A549 (cell line): ENCODE measurements around the gene NEDD4L. TPM values are rescaled to one million over a fixed set of nuclear protein-coding genes. Genes with fewer than 3 reads are reported as not detected.

Source experiments
- ATAC-seq, 2 experiments: fragments of 200-7000 bp in 1 of 2; fragments of >200 bp in 1 of 2; cut with Nextera tagmentation in 1 of 2; cut with Tn5 transposase in 1 of 2; 3 replicates each; pipeline versions ENCODE4 v1.8.0 to v1.9.1; 2018 to 2020; ENCODE audit warnings: mild to moderate bottlenecking in 1 of 2, moderate library complexity in 1 of 2
- CTCF ChIA-PET: fragments of 300-600 bp; sonication (Branson Sonifier 250); formaldehyde crosslinking; extraction: SDS; loops from one replicate; lab custom pipeline; 2021; ENCODE audit warnings: antibody characterized with exemption, inconsistent platforms; lab: Yijun Ruan, JAX
- POLR2A ChIA-PET: fragments of 350-600 bp; formaldehyde crosslinking; extraction: SDS; loops from one replicate; lab custom pipeline; 2021; ENCODE audit warnings: antibody characterized with exemption, inconsistent platforms; lab: Yijun Ruan, JAX
- DNase-seq, 2 experiments: peaks; one replicate each; pipeline versions ENCODE4 v3.0.0 to v3.0.0-alpha.2; 2011 to 2016; ENCODE audit warnings: low read depth in 1 of 2, low spot score in 1 of 2
- FAIRE-seq: peaks from 2 replicates; lab custom pipeline; 2011; peaks lifted over from hg19 to GRCh38; lab: Jason Lieb, UNC
- H3K27ac ChIP-seq, 2 experiments: fragments of >200 bp; sonication (Bioruptor Twin); formaldehyde crosslinking; 3 replicates each; pipeline ENCODE4 v1.5.1; 2016 to 2017
- H3K4me1 ChIP-seq: fragments of >200 bp; sonication (Bioruptor Twin); formaldehyde crosslinking; 3 replicates; pipeline ENCODE4 v1.6.1; 2016
- H3K4me2 ChIP-seq: fragments of >200 bp; sonication (Bioruptor Twin); formaldehyde crosslinking; 3 replicates; pipeline ENCODE4 v1.6.1; 2016
- H3K4me3 ChIP-seq: fragments of >200 bp; sonication (Bioruptor Twin); formaldehyde crosslinking; 3 replicates; pipeline ENCODE4 v1.5.1; 2016
- H3K9me3 ChIP-seq: fragments of >200 bp; sonication (Bioruptor Twin); formaldehyde crosslinking; 3 replicates; pipeline ENCODE4 v1.6.1; 2016
- CHD2 ChIP-seq: fragments of 150-350 bp; IDR thresholded peaks from 2 replicates; pipeline ENCODE4 v1.6.1; 2014; ENCODE audit warnings: low read length; ENCODE audit not compliant: partially characterized antibody
- CHD4 ChIP-seq: fragments of 200-600 bp; sonication (generic); IDR thresholded peaks from 2 replicates; pipeline ENCODE4 v1.6.1; 2016; ENCODE audit warnings: antibody characterized with exemption, mild to moderate bottlenecking, borderline replicate concordance
- EP300 ChIP-seq, 2 experiments: fragments of >200 bp; sonication (Bioruptor Twin); formaldehyde crosslinking; IDR thresholded peaks; 2 replicates in 1 of 2; 3 replicates in 1 of 2; pipeline ENCODE4 v1.6.1; 2016 to 2017
- ESRRA ChIP-seq: fragments of 150-350 bp; IDR thresholded peaks from 2 replicates; pipeline ENCODE4 v1.6.1; 2014; ENCODE audit warnings: mild to moderate bottlenecking, low read length, borderline replicate concordance
- HDAC2 ChIP-seq: fragments of 200-600 bp; sonication (generic); IDR thresholded peaks from 2 replicates; pipeline ENCODE4 v1.6.1; 2016
- HEYL ChIP-seq: fragments of 250-450 bp; sonication (Bioruptor Pico); IDR thresholded peaks from 2 replicates; pipeline ENCODE4 v1.8.0; 2021; ENCODE audit warnings: mild to moderate bottlenecking, moderate library complexity
- HOXB5 ChIP-seq: fragments of 250-450 bp; sonication (Bioruptor Pico); IDR thresholded peaks from 2 replicates; pipeline ENCODE4 v1.5.0; 2020; ENCODE audit warnings: mild to moderate bottlenecking, moderate library complexity
- JUNB ChIP-seq: fragments of >200 bp; sonication (Bioruptor Twin); formaldehyde crosslinking; IDR thresholded peaks from 2 replicates; pipeline ENCODE4 v1.6.1; 2016
- MAZ ChIP-seq: fragments of 150-350 bp; IDR thresholded peaks from 2 replicates; pipeline ENCODE4 v1.6.1; 2014; ENCODE audit warnings: antibody characterized with exemption, low read depth, low read length, borderline replicate concordance
- PHF8 ChIP-seq: fragments of 200-600 bp; sonication (generic); IDR thresholded peaks from 2 replicates; pipeline ENCODE4 v1.6.1; 2016; ENCODE audit warnings: low read depth, mild to moderate bottlenecking, antibody characterized with exemption, moderate library complexity, borderline replicate concordance
- POLR2A ChIP-seq: IDR thresholded peaks from 2 replicates; pipeline ENCODE4 v1.6.1; 2012; ENCODE audit warnings: mild to moderate bottlenecking, low read length
- RAD21 ChIP-seq, 2 experiments: fragments of >200 bp in 1 of 2; sonication (Bioruptor Twin) in 1 of 2; formaldehyde crosslinking in 1 of 2; IDR thresholded peaks in 1 of 2; conservative IDR thresholded peaks in 1 of 2; 2 replicates in 1 of 2; 3 replicates in 1 of 2; pipeline ENCODE4 v1.6.1; 2012 to 2018; ENCODE audit warnings: inconsistent platforms in 1 of 2
- RNF2 ChIP-seq: fragments of 200-600 bp; sonication (generic); IDR thresholded peaks from 2 replicates; pipeline ENCODE4 v1.6.1; 2016; ENCODE audit warnings: low read depth, mild to moderate bottlenecking, antibody characterized with exemption, moderate library complexity, borderline replicate concordance
- SMC3 ChIP-seq: fragments of >200 bp; sonication (Bioruptor Twin); formaldehyde crosslinking; IDR thresholded peaks from 3 replicates; pipeline ENCODE4 v1.6.1; 2018; ENCODE audit warnings: inconsistent platforms
- TP53 ChIP-seq: fragments of 250-450 bp; sonication (Bioruptor Pico); IDR thresholded peaks from 2 replicates; pipeline ENCODE4 v1.5.0; 2021; ENCODE audit warnings: mild to moderate bottlenecking, moderate library complexity
- USF2 ChIP-seq: fragments of 450-650 bp; IDR thresholded peaks from 2 replicates; pipeline ENCODE4 v1.6.1; 2014; ENCODE audit warnings: antibody characterized with exemption
- ZSCAN20 ChIP-seq: fragments of 250-450 bp; sonication (Bioruptor Pico); IDR thresholded peaks from 2 replicates; pipeline ENCODE4 v1.8.0; 2022; ENCODE audit warnings: mild to moderate bottlenecking, moderate library complexity
- WGBS: methylation state at CpG from one replicate; pipeline ENCODE4 v1.1.6; 2017; ENCODE audit errors: missing lambda C conversion rate; 5-methylcytosine and 5-hydroxymethylcytosine counted together
- polyA plus RNA-seq, 4 experiments: library from polyadenylated mRNA; depleted of rRNA in 3 of 4; stranded (reverse); fragments of >200 nt; fragmentation: RNase III in 1 of 4; extraction: RNeasy Plus Mini Kit Qiagen cat#74134 plus additional on column Dnase treatment in 1 of 4; gene quantifications; 2 replicates in 3 of 4; 3 replicates in 1 of 4; pipeline ENCODE4 v1.2.3, GENCODE V29; 2011 to 2017
- TF ChIP-seq, protein P1 (sequence below): fragments of 200-600 bp; sonication (generic); IDR thresholded peaks from 2 replicates; pipeline ENCODE4 v1.6.1; 2016; ENCODE audit warnings: antibody characterized with exemption, mild to moderate bottlenecking, moderate library complexity

The NEDD4L gene
- polyA plus RNA-seq, 2 of the 4 experiments (the other 2 are of a cell fraction): 18.0 to 36.5 TPM

- H3K4me3 ChIP-seq: no peak overlapping the region
- FAIRE-seq (no peak), ATAC-seq (no peak)
- no peak overlapping the region for H3K4me2 ChIP-seq
- POLR2A ChIA-PET: no interaction called here
- no peak overlapping the region for H3K27ac ChIP-seq
- CTCF ChIA-PET: no interaction called here
- H3K9me3 ChIP-seq: no peaks in the 10 kb centered on the region
- 97% methylated on average over 13 of the region's 14 CpGs for WGBS
- TF ChIP-seq TP53 (CRISPR knock-in tag): no peak
- no peak for TF ChIP-seq CHD2
- TF ChIP-seq HOXB5 (CRISPR knock-in tag): no peak
- TF ChIP-seq PHF8: no peak
- TF ChIP-seq, all 56 proteins: peak for 0
- no peak for DNase-seq
- no peaks in the 10 kb centered on the region for H3K4me1 ChIP-seq
These were observed 342.8 kb downstream of the NEDD4L start for GRCh38 chr18:58386780-58387179.

DNA sequence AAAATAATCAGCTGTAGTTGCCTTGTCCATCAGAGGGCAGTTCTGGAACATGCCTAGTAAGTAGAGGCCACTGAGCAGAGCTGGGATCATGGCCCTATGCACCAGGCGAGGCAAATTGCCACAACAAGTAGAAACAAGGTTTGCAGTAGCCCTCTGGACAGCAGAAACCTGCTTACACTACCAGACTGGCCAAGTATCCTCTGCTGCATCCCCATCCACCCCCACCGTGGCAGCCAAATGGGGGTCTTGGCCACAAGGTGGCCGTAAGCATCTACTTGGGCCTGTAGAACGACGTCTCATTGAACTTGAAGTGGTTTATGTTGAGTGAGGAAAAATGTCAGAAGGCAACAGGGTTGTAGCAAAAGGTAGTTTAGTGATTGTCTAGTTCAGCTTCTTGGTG is 343.7 kb downstream of the NEDD4L start:
- H3K4me2 ChIP-seq: no peak overlapping the region
- ChIA-PET POLR2A (no interaction called here), CTCF (no interaction called here)
- no peaks in the 10 kb centered on the region for H3K4me1 ChIP-seq
- DNase-seq: no peak
- H3K27ac ChIP-seq: no peak overlapping the region
- ATAC-seq: no peak
- no peak for FAIRE-seq
- no peaks in the 10 kb centered on the region for H3K9me3 ChIP-seq
- 96% methylated on average over 5 of the region's 5 CpGs for WGBS
- no peak overlapping the region for H3K4me3 ChIP-seq
- TF ChIP-seq POLR2A (no peak), RNF2 (no peak), USF2 (no peak)

DNA sequence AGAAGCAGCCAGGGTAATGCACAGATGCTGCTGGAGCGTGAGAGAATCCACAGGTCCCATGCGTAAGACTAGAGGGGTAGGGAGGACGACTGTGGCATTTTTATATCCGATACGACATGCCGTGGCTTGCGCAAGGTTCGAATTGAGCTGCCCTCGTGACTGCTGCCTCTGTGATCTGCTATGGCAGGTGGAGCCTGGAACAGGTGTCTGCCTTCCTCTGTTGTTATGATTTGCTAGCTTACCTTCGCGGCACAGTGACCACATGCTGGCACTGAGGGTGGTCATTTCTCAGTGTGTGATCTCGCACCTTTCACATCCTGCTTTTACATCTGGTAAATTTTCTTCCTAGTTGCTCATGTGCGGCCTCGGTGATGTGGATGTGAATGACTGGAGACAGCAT is 344.7 kb downstream of the NEDD4L start:
- Histone ChIP-seq H3K27ac (no peak overlapping the region), H3K9me3 (no peaks in the 10 kb centered on the region), H3K4me2 (no peak overlapping the region), H3K4me3 (no peak overlapping the region), H3K4me1 (no peaks in the 10 kb centered on the region)
- 87% methylated on average over 14 of the region's 14 CpGs for WGBS
- ChIA-PET POLR2A (no interaction called here), CTCF (interaction anchor here (1.3 kb wide), 1 partner anchor 12 kb away, joined by 3 read pairs; no protein-coding TSS in a partner anchor)
- TF ChIP-seq, protein P1, sequence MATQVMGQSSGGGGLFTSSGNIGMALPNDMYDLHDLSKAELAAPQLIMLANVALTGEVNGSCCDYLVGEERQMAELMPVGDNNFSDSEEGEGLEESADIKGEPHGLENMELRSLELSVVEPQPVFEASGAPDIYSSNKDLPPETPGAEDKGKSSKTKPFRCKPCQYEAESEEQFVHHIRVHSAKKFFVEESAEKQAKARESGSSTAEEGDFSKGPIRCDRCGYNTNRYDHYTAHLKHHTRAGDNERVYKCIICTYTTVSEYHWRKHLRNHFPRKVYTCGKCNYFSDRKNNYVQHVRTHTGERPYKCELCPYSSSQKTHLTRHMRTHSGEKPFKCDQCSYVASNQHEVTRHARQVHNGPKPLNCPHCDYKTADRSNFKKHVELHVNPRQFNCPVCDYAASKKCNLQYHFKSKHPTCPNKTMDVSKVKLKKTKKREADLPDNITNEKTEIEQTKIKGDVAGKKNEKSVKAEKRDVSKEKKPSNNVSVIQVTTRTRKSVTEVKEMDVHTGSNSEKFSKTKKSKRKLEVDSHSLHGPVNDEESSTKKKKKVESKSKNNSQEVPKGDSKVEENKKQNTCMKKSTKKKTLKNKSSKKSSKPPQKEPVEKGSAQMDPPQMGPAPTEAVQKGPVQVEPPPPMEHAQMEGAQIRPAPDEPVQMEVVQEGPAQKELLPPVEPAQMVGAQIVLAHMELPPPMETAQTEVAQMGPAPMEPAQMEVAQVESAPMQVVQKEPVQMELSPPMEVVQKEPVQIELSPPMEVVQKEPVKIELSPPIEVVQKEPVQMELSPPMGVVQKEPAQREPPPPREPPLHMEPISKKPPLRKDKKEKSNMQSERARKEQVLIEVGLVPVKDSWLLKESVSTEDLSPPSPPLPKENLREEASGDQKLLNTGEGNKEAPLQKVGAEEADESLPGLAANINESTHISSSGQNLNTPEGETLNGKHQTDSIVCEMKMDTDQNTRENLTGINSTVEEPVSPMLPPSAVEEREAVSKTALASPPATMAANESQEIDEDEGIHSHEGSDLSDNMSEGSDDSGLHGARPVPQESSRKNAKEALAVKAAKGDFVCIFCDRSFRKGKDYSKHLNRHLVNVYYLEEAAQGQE: no peak
- TF ChIP-seq EP300 (IDR thresholded peaks at IDR 0.05) (no peak), CHD4 (no peak), ZSCAN20 (CRISPR knock-in tag) (no peak), HOXB5 (CRISPR knock-in tag) (no peak), SMC3 (no peak), JUNB (no peak), PHF8 (no peak), ESRRA (no peak), MAZ (no peak), RAD21 (conservative IDR thresholded peaks at IDR 0.05 in 1 of 2, IDR thresholded peaks at IDR 0.05 in 1 of 2) (no peak), HDAC2 (no peak), HEYL (CRISPR knock-in tag) (no peak)
- FAIRE-seq (no peak), DNase-seq (no peak), ATAC-seq (no peak)
